HepG2 (cell line): ENCODE measurements around the gene ARL16. TPM values are rescaled to one million over a fixed set of nuclear protein-coding genes. Genes with fewer than 3 reads are reported as not detected.
A peak's percentile ranks its signal among the peaks of the same experiment; 100 is the strongest.

Source experiments
- ARHGAP35 ChIP-seq: sonication (generic); formaldehyde crosslinking; IDR thresholded peaks from 2 replicates; pipeline ENCODE4 v1.9.0; 2022; ENCODE audit warnings: mild to moderate bottlenecking, inconsistent platforms, moderate library complexity, missing genetic modification reagents, borderline replicate concordance
- BCL3 ChIP-seq: sonication (generic); formaldehyde crosslinking; IDR thresholded peaks from 2 replicates; pipeline ENCODE4 v1.5.1; 2020; ENCODE audit warnings: mild to moderate bottlenecking, missing genetic modification reagents, moderate library complexity
- FOXM1 ChIP-seq: sonication (generic); formaldehyde crosslinking; IDR thresholded peaks from 2 replicates; pipeline ENCODE4 v1.5.0; 2020; ENCODE audit warnings: missing genetic modification reagents
- HHEX ChIP-seq: IDR thresholded peaks from 2 replicates; pipeline ENCODE4 v1.6.1; 2016; ENCODE audit warnings: control low read depth
- HNF4G ChIP-seq, 2 experiments: sonication (generic) in 1 of 2; formaldehyde crosslinking in 1 of 2; IDR thresholded peaks; 2 replicates each; pipeline versions ENCODE4 v1.4.0 to v1.6.1; 2011 to 2020; ENCODE audit warnings: borderline replicate concordance in 2 of 2, low read depth in 2 of 2, mild to moderate bottlenecking in 2 of 2, low read length in 1 of 2, missing genetic modification reagents in 1 of 2, moderate library complexity in 1 of 2
- KMT2B ChIP-seq: IDR thresholded peaks from 2 replicates; pipeline ENCODE4 v1.6.1; 2016; ENCODE audit warnings: missing genetic modification reagents, missing compliant biosample characterization
- MED1 ChIP-seq: sonication (generic); formaldehyde crosslinking; IDR thresholded peaks from 2 replicates; pipeline ENCODE4 v1.4.0; 2020; ENCODE audit warnings: missing genetic modification reagents
- MEF2D ChIP-seq: sonication (generic); formaldehyde crosslinking; IDR thresholded peaks from 2 replicates; pipeline ENCODE4 v1.5.1; 2020; ENCODE audit warnings: mild to moderate bottlenecking, missing genetic modification reagents
- REST ChIP-seq, 2 experiments: IDR thresholded peaks; 2 replicates each; pipeline ENCODE4 v1.6.1; 2011 to 2012; ENCODE audit warnings: low read length in 2 of 2, borderline replicate concordance in 1 of 2, low read depth in 1 of 2, mild to moderate bottlenecking in 1 of 2, moderate library complexity in 1 of 2
- STAT6 ChIP-seq: sonication (generic); formaldehyde crosslinking; IDR thresholded peaks from 2 replicates; pipeline ENCODE4 v1.4.0; 2020; ENCODE audit warnings: missing genetic modification reagents, mild to moderate bottlenecking, borderline replicate concordance
- WIZ ChIP-seq: sonication (generic); formaldehyde crosslinking; IDR thresholded peaks from 2 replicates; pipeline ENCODE4 v1.5.1; 2020; ENCODE audit warnings: mild to moderate bottlenecking, missing genetic modification reagents
- ZBTB20 ChIP-seq: sonication (generic); formaldehyde crosslinking; IDR thresholded peaks from 2 replicates; pipeline ENCODE4 v1.8.1; 2023; ENCODE audit warnings: missing genetic modification reagents, low read depth, mild to moderate bottlenecking, borderline replicate concordance
- ZBTB38 ChIP-seq: sonication (generic); formaldehyde crosslinking; IDR thresholded peaks from 2 replicates; pipeline ENCODE4 v1.5.1; 2020; ENCODE audit warnings: mild to moderate bottlenecking, missing genetic modification reagents
- ZIK1 ChIP-seq: sonication (generic); formaldehyde crosslinking; IDR thresholded peaks from 2 replicates; pipeline ENCODE4 v1.5.0; 2020; ENCODE audit warnings: mild to moderate bottlenecking, low read depth, missing genetic modification reagents, borderline replicate concordance
- ZNF460 ChIP-seq: sonication (generic); formaldehyde crosslinking; IDR thresholded peaks from 2 replicates; pipeline ENCODE4 v1.5.1; 2020; ENCODE audit warnings: missing genetic modification reagents, mild to moderate bottlenecking, borderline replicate concordance
- ZNF639 ChIP-seq: conservative IDR thresholded peaks from 2 replicates; pipeline ENCODE4 v1.6.1; 2018; ENCODE audit warnings: missing genetic modification reagents
- ZNF7 ChIP-seq: IDR thresholded peaks from 2 replicates; pipeline ENCODE4 v1.6.1; 2016; ENCODE audit warnings: missing biosample characterization, missing genetic modification reagents
- ZNF781 ChIP-seq: sonication (generic); formaldehyde crosslinking; IDR thresholded peaks from 2 replicates; pipeline ENCODE4 v1.5.1; 2020; ENCODE audit warnings: borderline replicate concordance, mild to moderate bottlenecking, missing genetic modification reagents; ENCODE audit errors: not compliant biosample characterization
- polyA plus RNA-seq, 8 experiments: library from polyadenylated mRNA; depleted of rRNA in 3 of 8; stranded (reverse) in 7 of 8; unstranded in 1 of 8; fragments of >200 nt; fragmentation: Illumina TruSeq in 4 of 8; extraction: Trizol in 4 of 8; gene quantifications; 2 replicates each; pipeline versions ENCODE4 v1.2.1 to v1.2.3, GENCODE V29; 2011 to 2016; ENCODE audit warnings: low read depth in 4 of 8, missing spikeins in 1 of 8, mixed read lengths in 1 of 8; ENCODE audit not compliant: insufficient read depth in 1 of 8
- total RNA-seq, 5 experiments: library from RNA; depleted of rRNA; stranded (reverse); fragments of >200 nt; fragmentation: Illumina TruSeq; extraction: Trizol; gene quantifications; 2 replicates each; pipeline ENCODE4 v1.2.3, GENCODE V29; 2016; ENCODE audit warnings: low read depth in 1 of 5

ARL16 gene
- total and polyA plus RNA-seq, 2 of the 13 experiments (the other 11 are each of a cell fraction or from before 2014, with no cell fraction given) = 20.8 to 30.8 TPM

GRCh38 chr17:81713556-81714411, 30.2 kb upstream of the ARL16 start (continued):
- peak; percentile 76; the same call in 1 of the 2 replicates for TF ChIP-seq STAT6
- TF ChIP-seq ZNF781 (CRISPR knock-in tag) = peak; percentile 90
- TF ChIP-seq MED1 (CRISPR knock-in tag) = peak; percentile 62
- TF ChIP-seq FOXM1 (CRISPR knock-in tag) = no peak
- no peak for TF ChIP-seq HHEX (CRISPR knock-in tag)
- TF ChIP-seq KMT2B (CRISPR knock-in tag) = peak; percentile 64; the same call in 1 of the 2 replicates
- no peak for TF ChIP-seq ZNF460 (CRISPR knock-in tag)
- TF ChIP-seq WIZ (CRISPR knock-in tag) = 0 out of 2 replicates have a peak, but pooled peaks have one; percentile 3
- no peak for TF ChIP-seq ZNF7 (CRISPR knock-in tag)
- peak; percentile 86 for TF ChIP-seq ZBTB38 (CRISPR knock-in tag)
- no peak; the same call in 1 of the 2 replicates for TF ChIP-seq ZBTB20 (CRISPR knock-in tag)
- TF ChIP-seq REST (IDR thresholded peaks at IDR 0.05; ENCODE audit: borderline replicate concordance in 1 of 2, low read depth in 1 of 2, low read length in 2 of 2) = 0 out of 4 replicates have a peak, but pooled peaks of 1 of the 2 experiments have one; percentile 36
- peak; percentile 85 for TF ChIP-seq MEF2D (CRISPR knock-in tag)
- peak; percentile 58 for TF ChIP-seq HNF4G (IDR thresholded peaks at IDR 0.05; ENCODE audit: borderline replicate concordance, low read depth, low read length)
- peak; percentile 57; the same call in 1 of the 2 replicates for TF ChIP-seq HNF4G (CRISPR knock-in tag; IDR thresholded peaks at IDR 0.05; ENCODE audit: borderline replicate concordance, low read depth)
- TF ChIP-seq ZIK1 (CRISPR knock-in tag) = peak; percentile 64; the same call in 1 of the 2 replicates
- TF ChIP-seq BCL3 (CRISPR knock-in tag) = peak; percentile 14; the same call in 1 of the 2 replicates
- TF ChIP-seq ZNF639 (CRISPR knock-in tag) = peak; percentile 55; the same call in 1 of the 2 replicates
- TF ChIP-seq ARHGAP35 (CRISPR knock-in tag) = no peak; the same call in 1 of the 2 replicates
